Transverse colon (tissue), 4 donors: ENCODE measurements around the gene BGN.
A peak's percentile ranks its signal among the peaks of the same experiment; 100 is the strongest.

Experiments
- EP300 ChIP-seq: sonication (generic); formaldehyde crosslinking; IDR thresholded peaks from one replicate; pipeline ENCODE4 v1.6.1; 2017; ENCODE audit warnings: antibody characterized with exemption, low read depth
- POLR2A ChIP-seq: fragments of 450-650 bp; IDR thresholded peaks from one replicate; pipeline ENCODE4 v1.6.1; 2016; ENCODE audit warnings: antibody characterized with exemption, mild to moderate bottlenecking, moderate library complexity
- POLR2AphosphoS5 ChIP-seq, 3 donors: sonication (generic); formaldehyde crosslinking; IDR thresholded peaks; one replicate each; pipeline ENCODE4 v1.6.1; 2016; ENCODE audit warnings: antibody characterized with exemption in 3 of 3
- TF ChIP-seq, protein P1 (sequence below), 5 experiments: fragments of 200-600 bp in 3 of 5; fragments of 450-650 bp in 2 of 5; sonication (generic) in 3 of 5; IDR thresholded peaks; 1 replicate in 2 of 5; 2 replicates in 3 of 5; pipeline ENCODE4 v1.5.1; 2016 to 2017; ENCODE audit warnings: antibody characterized with exemption in 5 of 5, inconsistent platforms in 3 of 5, mild to moderate bottlenecking in 2 of 5, moderate library complexity in 1 of 5

DNA sequence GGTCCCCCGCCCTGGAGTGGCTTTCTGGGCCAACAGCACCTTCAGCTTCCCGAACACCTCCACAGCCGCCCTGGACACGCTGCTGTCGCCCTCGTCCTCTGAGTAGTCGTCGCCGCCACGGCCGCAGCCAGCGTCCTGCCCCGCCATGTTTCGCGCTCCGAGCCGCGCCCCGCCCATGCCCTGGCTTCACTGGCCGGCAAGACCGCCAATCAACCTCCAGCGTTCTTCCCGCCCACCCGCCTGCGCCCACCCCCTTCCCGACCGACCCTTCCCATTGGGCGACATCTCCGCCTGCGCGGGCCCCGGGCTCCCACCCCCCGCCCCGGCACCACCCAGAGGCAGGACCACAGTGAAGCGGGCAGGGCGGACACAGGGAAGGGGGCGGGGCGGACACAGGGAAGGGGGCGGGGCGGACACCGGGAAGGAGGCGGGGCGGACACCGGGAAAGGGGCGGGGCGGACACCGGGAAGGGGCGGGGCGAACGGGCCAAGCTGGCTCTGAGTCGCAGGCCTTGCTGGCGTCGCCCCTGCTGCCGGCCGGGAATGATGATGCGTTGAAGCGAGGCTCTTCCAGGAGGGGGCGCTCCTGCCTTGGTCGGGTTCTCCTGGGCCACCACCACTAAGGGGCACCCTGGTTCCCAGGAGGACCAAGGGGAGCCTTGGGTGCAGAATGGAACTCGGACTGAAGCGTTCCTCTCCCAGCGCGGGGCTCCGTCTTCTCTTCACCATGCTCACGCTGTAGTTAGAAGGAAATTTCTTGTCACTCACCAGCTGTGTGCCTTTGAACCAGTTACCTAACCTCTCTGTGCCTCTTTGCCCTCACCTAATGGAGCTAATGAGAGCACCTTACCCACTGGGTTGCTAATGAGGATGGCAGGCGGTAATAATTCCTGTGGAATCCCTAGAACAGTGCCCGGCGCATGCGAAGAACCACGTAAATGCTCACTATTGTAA, 24.1 kb upstream of the BGN start, which contains the start of gene HAUS7:
- TF ChIP-seq, protein P1, sequence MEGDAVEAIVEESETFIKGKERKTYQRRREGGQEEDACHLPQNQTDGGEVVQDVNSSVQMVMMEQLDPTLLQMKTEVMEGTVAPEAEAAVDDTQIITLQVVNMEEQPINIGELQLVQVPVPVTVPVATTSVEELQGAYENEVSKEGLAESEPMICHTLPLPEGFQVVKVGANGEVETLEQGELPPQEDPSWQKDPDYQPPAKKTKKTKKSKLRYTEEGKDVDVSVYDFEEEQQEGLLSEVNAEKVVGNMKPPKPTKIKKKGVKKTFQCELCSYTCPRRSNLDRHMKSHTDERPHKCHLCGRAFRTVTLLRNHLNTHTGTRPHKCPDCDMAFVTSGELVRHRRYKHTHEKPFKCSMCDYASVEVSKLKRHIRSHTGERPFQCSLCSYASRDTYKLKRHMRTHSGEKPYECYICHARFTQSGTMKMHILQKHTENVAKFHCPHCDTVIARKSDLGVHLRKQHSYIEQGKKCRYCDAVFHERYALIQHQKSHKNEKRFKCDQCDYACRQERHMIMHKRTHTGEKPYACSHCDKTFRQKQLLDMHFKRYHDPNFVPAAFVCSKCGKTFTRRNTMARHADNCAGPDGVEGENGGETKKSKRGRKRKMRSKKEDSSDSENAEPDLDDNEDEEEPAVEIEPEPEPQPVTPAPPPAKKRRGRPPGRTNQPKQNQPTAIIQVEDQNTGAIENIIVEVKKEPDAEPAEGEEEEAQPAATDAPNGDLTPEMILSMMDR (IDR thresholded peaks at IDR 0.05) = peak; percentile 38 to 67 (median 55)
- TF ChIP-seq POLR2A = peak; percentile 34
- peak in 2 of 3 donors; percentile 34 to 60 for TF ChIP-seq POLR2AphosphoS5 (IDR thresholded peaks at IDR 0.05)
- TF ChIP-seq EP300 = no peak
